Umbilical cord (tissue), 2 donors: ENCODE data around the gene DSCAML1. TPM values are rescaled to one million over a fixed set of nuclear protein-coding genes. Genes with fewer than 3 reads are reported as not detected.

Source experiments
- DNase-seq: peaks from one replicate; pipeline ENCODE4 v3.0.0-alpha.2; 2015; ENCODE audit warnings: low spot score
- total RNA-seq: library from RNA; depleted of rRNA; stranded (reverse); fragments of >200 nt; gene quantifications from one replicate; pipeline ENCODE4 v1.2.3, GENCODE V29; 2014; ENCODE audit warnings: low replicate concordance; ENCODE audit not compliant: insufficient read depth

Gene DSCAML1
- total RNA-seq, 1 donor from 2014 or later, result 1.4 TPM

- DNase-seq, result no peak
Observed at GRCh38 chr11:117551761-117552343, 245.2 kb downstream of the DSCAML1 start.

- DNase-seq, result no peak
Observed at GRCh38 chr11:117550466-117550865, 246.6 kb downstream of the DSCAML1 start.

- DNase-seq, result no peak
Observed at GRCh38 chr11:117549417-117549816, 247.6 kb downstream of the DSCAML1 start.

- no peak for DNase-seq
Observed at GRCh38 chr11:117548876-117549275, 248.1 kb downstream of the DSCAML1 start.

- DNase-seq, result no peak
Observed at GRCh38 chr11:117547946-117548345, 249.1 kb downstream of the DSCAML1 start.

- no peak for DNase-seq
Observed at GRCh38 chr11:117547195-117547850, 249.7 kb downstream of the DSCAML1 start.

GRCh38 chr11:117546431-117547194 lies 250.4 kb downstream of the DSCAML1 start:
- DNase-seq, result no peak

GRCh38 chr11:117545706-117546105 lies 251.3 kb downstream of the DSCAML1 start:
- DNase-seq, result no peak

- DNase-seq, result no peak
Observed at GRCh38 chr11:117544130-117544800, 252.8 kb downstream of the DSCAML1 start.

- no peak for DNase-seq
Observed at GRCh38 chr11:117541211-117541610, 255.8 kb downstream of the DSCAML1 start.

- peak; percentile 98 for DNase-seq
Observed at GRCh38 chr11:117538263-117539135, 258.5 kb downstream of the DSCAML1 start.

- DNase-seq, result no peak
Observed at GRCh38 chr11:117535850-117536411, 261.1 kb downstream of the DSCAML1 start.

- no peak for DNase-seq
Observed at GRCh38 chr11:117535201-117535849, 261.7 kb downstream of the DSCAML1 start.

- no peak for DNase-seq
Observed at GRCh38 chr11:117532568-117532967, 264.4 kb downstream of the DSCAML1 start.

- no peak for DNase-seq
Observed at GRCh38 chr11:117529816-117530215, 267.2 kb downstream of the DSCAML1 start.

GRCh38 chr11:117528097-117528721 lies 268.8 kb downstream of the DSCAML1 start:
- DNase-seq, result no peak

- no peak for DNase-seq
Observed at GRCh38 chr11:117527271-117527670, 269.7 kb downstream of the DSCAML1 start.

GRCh38 chr11:117525866-117526542 lies 271.0 kb downstream of the DSCAML1 start:
- DNase-seq, result no peak

- peak; percentile 54 for DNase-seq
Observed at GRCh38 chr11:117524468-117525183, 272.4 kb downstream of the DSCAML1 start.
